RWPE1 (cell line): ENCODE results near the gene DCBLD2.
A peak's percentile ranks its signal among the peaks of the same experiment; 100 is the strongest.

ENCODE experiments used
- CTCF ChIA-PET: fragments of 350-600 bp; sonication (Branson Sonifier 250); formaldehyde crosslinking; extraction: SDS; loops from one replicate; lab custom pipeline; 2021; lab: Yijun Ruan, JAX
- POLR2A ChIA-PET: fragments of 400-600 bp; formaldehyde crosslinking; extraction: SDS; loops from one replicate; lab custom pipeline; 2020; ENCODE audit warnings: antibody characterized with exemption; ENCODE audit not compliant: low non-redundant PET; lab: Yijun Ruan, JAX
- DNase-seq: peaks from one replicate; pipeline ENCODE4 v3.0.0; 2012; ENCODE audit warnings: low spot score
- H3K27ac ChIP-seq: fragments of 450-650 bp; 2 replicates; pipeline ENCODE4 v1.5.1; 2017
- CTCF ChIP-seq: fragments of 450-650 bp; conservative IDR thresholded peaks from 2 replicates; pipeline ENCODE4 v1.5.1; 2017; ENCODE audit warnings: low read depth, mild to moderate bottlenecking

Gene DCBLD2

GRCh38 chr3:98918586-98918985 is 17.1 kb upstream of the DCBLD2 start:
- no peak overlapping the region for H3K27ac ChIP-seq
- ChIA-PET CTCF (interaction anchor here (0.6 kb wide), 1 partner anchor 843 kb away, joined by 3 read pairs; no protein-coding TSS in a partner anchor), POLR2A (no interaction called here)
- no peak for DNase-seq
- no peak for TF ChIP-seq CTCF

GRCh38 chr3:98917608-98918007 is 16.1 kb upstream of the DCBLD2 start:
- ChIA-PET POLR2A (no interaction called here), CTCF (no interaction called here)

GRCh38 chr3:98914210-98915080 is 12.9 kb upstream of the DCBLD2 start:
- ChIA-PET CTCF (interaction anchor here (0.6 to 0.7 kb wide), 2 partner anchors 10 to 30 kb away, joined by 3 to 6 read pairs; no protein-coding TSS in a partner anchor), POLR2A (no interaction called here)
- no peak for DNase-seq
- H3K27ac ChIP-seq = no peak overlapping the region
- TF ChIP-seq CTCF = no peak

More at GRCh38 chr3:98917608-98918007, 16.1 kb upstream of the DCBLD2 start:
- no peak for TF ChIP-seq CTCF
- H3K27ac ChIP-seq = no peak overlapping the region
- DNase-seq = no peak

- H3K27ac ChIP-seq = no peak overlapping the region
- ChIA-PET POLR2A (no interaction called here), CTCF (no interaction called here)
- no peak for TF ChIP-seq CTCF
- DNase-seq = no peak
These were observed 11.0 kb upstream of the DCBLD2 start for GRCh38 chr3:98912448-98912847.

- ChIA-PET POLR2A (no interaction called here), CTCF (no interaction called here)
- DNase-seq = peak; percentile 61
- TF ChIP-seq CTCF = no peak
- H3K27ac ChIP-seq = peak overlapping the region; percentile 69; the same call in 1 of the 2 replicates
These were observed 4.7 kb upstream of the DCBLD2 start for GRCh38 chr3:98906230-98906629.

GRCh38 chr3:98903705-98904481 is 2.4 kb upstream of the DCBLD2 start:
- POLR2A ChIA-PET = no interaction called here
- no peak overlapping the region for H3K27ac ChIP-seq
- no peak for DNase-seq
- CTCF ChIA-PET = no interaction called here
- TF ChIP-seq CTCF = no peak
